RWPE1 (cell line): ENCODE results near the gene IL15.

ENCODE experiments used
- CTCF ChIA-PET: fragments of 350-600 bp; sonication (Branson Sonifier 250); formaldehyde crosslinking; extraction: SDS; loops from one replicate; lab custom pipeline; 2021; lab: Yijun Ruan, JAX
- POLR2A ChIA-PET: fragments of 400-600 bp; formaldehyde crosslinking; extraction: SDS; loops from one replicate; lab custom pipeline; 2020; ENCODE audit warnings: antibody characterized with exemption; ENCODE audit not compliant: low non-redundant PET; lab: Yijun Ruan, JAX
- DNase-seq: peaks from one replicate; pipeline ENCODE4 v3.0.0; 2012; ENCODE audit warnings: low spot score
- H3K27ac ChIP-seq: fragments of 450-650 bp; 2 replicates; pipeline ENCODE4 v1.5.1; 2017
- TF ChIP-seq, protein P1 (sequence below): fragments of 450-650 bp; conservative IDR thresholded peaks from 2 replicates; pipeline ENCODE4 v1.5.1; 2017; ENCODE audit warnings: low read depth, mild to moderate bottlenecking

Gene IL15

DNA sequence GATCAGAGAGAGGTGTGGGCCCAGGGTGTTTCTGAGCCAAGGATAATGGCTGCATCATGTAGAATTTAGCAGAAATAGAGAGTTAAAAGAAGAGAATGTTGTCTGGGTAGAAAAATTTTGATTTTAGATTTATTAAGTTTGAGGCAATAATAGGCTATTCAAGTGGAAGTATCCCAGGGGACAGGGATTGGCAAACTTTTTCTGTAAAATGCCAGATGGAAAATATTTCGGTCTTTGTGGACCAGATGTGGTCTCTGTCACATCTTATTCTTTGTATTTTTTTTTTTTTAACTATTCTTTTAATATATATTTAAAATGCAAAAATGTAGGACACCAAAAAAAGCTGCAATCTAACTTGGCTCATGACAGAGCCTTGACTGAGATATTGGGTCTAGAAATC lies 33.1 kb downstream of the IL15 start:
- POLR2A ChIA-PET = no interaction called here
- CTCF ChIA-PET = interaction anchor here (0.7 kb wide), 1 partner anchor 110 kb away, joined by 3 read pairs; no protein-coding TSS in a partner anchor
- H3K27ac ChIP-seq = no peak overlapping the region
- no peak for DNase-seq
- TF ChIP-seq, protein P1, sequence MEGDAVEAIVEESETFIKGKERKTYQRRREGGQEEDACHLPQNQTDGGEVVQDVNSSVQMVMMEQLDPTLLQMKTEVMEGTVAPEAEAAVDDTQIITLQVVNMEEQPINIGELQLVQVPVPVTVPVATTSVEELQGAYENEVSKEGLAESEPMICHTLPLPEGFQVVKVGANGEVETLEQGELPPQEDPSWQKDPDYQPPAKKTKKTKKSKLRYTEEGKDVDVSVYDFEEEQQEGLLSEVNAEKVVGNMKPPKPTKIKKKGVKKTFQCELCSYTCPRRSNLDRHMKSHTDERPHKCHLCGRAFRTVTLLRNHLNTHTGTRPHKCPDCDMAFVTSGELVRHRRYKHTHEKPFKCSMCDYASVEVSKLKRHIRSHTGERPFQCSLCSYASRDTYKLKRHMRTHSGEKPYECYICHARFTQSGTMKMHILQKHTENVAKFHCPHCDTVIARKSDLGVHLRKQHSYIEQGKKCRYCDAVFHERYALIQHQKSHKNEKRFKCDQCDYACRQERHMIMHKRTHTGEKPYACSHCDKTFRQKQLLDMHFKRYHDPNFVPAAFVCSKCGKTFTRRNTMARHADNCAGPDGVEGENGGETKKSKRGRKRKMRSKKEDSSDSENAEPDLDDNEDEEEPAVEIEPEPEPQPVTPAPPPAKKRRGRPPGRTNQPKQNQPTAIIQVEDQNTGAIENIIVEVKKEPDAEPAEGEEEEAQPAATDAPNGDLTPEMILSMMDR = no peak

DNA sequence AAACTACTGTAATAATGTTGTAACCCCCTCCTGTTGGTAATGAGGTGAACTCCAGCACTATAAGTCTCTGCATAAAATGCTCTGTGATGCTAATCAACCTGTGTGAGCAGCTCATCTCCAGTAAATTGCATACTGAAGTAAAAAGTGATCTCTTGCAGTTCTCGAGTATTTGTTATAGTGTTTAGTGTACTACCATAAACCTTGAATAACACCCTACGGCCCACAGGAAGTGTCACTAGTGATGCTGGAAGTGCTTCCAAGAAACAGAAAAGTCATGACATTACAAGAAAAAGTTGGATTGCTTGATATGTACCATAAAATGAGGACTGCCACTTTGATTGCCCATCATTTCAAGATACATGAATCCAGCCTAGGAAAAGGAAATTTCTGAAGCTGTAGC lies 39.0 kb downstream of the IL15 start:
- CTCF ChIA-PET = interaction anchor here (0.7 kb wide), 1 partner anchor 127 kb away, joined by 5 read pairs; no protein-coding TSS in a partner anchor
- no peak overlapping the region for H3K27ac ChIP-seq
- POLR2A ChIA-PET = no interaction called here
- TF ChIP-seq, protein P1 = no peak
- no peak for DNase-seq

DNA sequence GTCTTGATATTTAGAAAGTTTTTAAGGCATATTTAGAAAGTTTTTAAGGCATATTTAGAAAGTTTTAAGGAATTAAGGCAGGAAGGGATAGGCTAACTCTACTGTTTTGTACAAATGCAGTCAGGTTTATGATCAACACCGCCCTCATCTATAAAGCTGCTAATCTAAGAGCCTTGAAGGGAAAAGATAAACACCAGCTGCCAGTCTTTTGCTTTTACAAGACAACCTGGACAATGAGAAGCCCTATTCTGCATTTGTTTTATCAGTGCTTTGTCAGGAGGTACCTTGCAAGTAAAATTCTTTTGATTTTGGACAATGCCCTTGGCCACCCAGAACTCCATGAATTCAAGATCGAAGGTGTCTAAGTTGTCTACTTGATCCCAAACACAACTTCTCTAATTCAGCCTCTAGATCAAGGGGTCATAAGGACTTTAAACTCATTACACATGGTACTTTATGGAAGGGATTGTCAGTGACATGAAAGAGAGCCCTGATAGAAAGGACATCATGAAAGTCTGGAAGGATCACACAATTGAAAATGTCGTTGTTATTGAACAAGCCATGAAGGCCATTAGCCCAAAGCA lies 39.8 kb downstream of the IL15 start:
- CTCF ChIA-PET = no interaction called here
- no peak overlapping the region for H3K27ac ChIP-seq
- POLR2A ChIA-PET = no interaction called here

DNA sequence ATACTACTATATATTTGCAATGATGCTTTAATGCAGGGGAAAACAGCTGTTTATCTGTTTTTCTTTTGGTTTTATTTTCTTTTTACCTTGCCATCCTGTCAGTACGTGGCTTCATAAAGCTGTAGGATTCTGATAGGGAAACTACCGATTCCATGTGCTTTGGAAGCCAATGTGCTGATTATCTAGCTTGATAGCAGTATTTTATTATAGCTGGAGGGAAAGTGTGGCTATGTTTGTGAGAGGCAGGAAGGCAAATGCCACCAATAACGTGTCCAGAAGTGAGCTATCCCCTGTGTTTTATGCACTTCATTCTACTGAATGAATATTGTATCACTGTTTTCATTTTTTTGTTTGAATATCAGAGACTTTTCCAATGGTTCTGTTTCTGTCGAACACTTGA lies 43.7 kb downstream of the IL15 start:
- H3K27ac ChIP-seq = no peak overlapping the region
- CTCF ChIA-PET = interaction anchor here (0.7 kb wide), 1 partner anchor 551 kb away, joined by 3 read pairs; no protein-coding TSS in a partner anchor
- DNase-seq = no peak
- POLR2A ChIA-PET = no interaction called here
- TF ChIP-seq, protein P1 = no peak

More for the DNA sequence above, 39.8 kb downstream of the IL15 start:
- TF ChIP-seq, protein P1 = no peak
- DNase-seq = no peak

DNA sequence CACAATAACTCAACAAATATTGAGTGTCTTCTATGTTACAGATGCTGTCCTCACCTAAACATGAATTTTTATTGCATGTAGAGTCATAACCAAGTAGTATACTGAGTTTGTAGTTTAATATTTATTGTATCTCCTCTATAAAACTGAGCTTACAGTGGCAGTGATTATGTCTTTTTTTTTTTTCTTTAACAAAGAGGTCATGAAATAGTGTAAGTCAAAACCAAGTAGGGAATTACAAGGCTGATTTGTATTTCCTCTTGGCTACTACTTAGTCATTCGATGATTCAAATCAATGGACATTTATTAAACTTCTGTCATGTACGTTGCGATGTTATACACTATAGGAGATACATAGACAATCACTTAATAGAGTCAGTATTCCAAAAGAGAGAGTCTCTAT lies 48.4 kb downstream of the IL15 start:
- H3K27ac ChIP-seq = no peak overlapping the region
- ChIA-PET POLR2A (no interaction called here), CTCF (interaction anchor here (0.6 kb wide), 1 partner anchor 173 kb away, joined by 4 read pairs; no protein-coding TSS in a partner anchor)
- TF ChIP-seq, protein P1 = no peak
- no peak for DNase-seq

DNA sequence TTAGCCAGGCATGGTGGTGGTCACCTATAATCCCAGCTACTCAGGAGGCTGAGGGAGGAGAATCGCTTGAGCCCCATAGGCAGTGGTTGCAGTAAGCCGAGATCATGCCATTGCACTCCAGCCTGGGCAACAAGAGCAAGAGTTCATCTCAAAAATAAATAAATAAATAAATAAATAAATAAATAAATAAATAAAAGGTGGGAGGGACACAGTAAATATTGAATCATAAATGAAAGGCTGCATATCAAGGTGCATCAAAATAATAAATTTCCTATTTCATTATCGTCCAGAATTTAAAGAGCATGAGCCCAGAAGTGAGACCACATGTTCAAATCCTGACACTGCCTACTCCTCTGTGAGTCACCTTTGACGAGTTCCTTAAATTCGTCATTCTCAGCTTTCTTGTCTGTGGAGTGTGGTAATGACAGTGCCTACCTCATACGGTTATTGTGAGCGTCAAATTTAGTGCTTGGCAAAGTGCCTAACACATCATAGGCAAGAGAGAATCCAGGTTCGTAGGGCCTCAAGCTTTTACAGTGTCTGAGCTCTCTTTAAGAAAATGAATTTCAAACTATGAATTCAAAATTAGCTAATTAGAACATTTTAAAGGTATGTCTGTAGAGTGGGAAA lies 49.9 kb downstream of the IL15 start:
- ChIA-PET CTCF (interaction anchor here (0.5 to 0.8 kb wide), 2 partner anchors 112 to 684 kb away, joined by 3 to 4 read pairs; no protein-coding TSS in a partner anchor), POLR2A (no interaction called here)
- TF ChIP-seq, protein P1 = no peak
- peak; percentile 46 for DNase-seq
- H3K27ac ChIP-seq = no peak overlapping the region
